Activated CD4-positive, CD25-positive, alpha-beta regulatory T cell treated with anti-CD3 and anti-CD28 coated beads, Interleukin-2, amount 50 U/mL, for 24 hours (primary cell): ENCODE data around the gene ERC1.

Experiments used
- ATAC-seq, 2 donors: fragments of 150-1000 bp; cut with Tn5 transposase; one replicate each; pipeline ENCODE4 v1.10.0; 2021; ENCODE audit warnings: mild to moderate bottlenecking in 1 of 2, moderate library complexity in 1 of 2

The ERC1 gene

GRCh38 chr12:1362143-1362662 is 371.2 kb downstream of the ERC1 start:
- ATAC-seq: no peak

- ATAC-seq: no peak
These were observed 374.7 kb downstream of the ERC1 start for GRCh38 chr12:1365703-1366102.

DNA sequence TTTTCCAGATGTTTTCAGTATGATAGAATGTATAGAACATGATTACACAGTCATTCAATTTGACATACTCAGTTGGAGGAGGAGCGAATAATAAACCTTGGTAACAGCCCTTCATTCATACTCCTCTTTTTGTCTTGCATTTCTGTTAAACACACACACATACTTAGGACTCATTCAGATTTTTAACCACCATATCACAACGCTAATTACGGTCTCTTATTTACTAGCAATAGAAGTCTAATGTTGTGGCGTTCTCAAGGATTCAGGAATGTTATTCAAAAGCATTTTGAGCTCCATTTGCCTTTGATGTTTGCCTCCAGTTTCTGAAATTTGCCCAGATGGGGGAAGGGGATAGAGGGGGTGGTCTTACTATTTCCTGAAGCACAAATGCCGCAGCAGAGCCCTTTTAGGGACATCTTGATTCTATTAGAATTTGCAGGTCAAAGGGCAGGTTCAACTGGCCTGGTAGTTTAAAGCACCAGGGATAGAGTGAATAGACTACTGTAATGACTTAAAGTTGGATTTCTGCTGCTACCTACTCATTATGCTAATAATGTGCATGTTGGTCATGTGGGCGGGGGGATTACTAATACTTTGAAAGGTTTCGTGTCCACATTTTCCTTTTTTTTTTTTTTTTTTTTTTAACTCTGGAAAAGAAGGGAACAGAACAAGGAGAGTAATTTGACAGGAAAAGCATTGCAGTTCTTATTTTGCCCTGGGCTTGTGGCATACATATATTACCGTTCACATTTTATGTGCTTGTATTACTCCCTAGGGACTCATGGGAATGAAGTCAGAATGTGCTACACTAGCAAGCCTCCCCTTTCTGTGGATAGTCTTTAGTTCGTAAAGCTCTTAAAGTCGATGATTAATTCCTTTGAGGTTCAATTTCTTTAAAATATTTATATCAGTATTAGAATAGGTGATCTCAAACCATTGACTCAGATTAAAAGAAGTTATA is 376.6 kb downstream of the ERC1 start:
- ATAC-seq: no peak

- ATAC-seq: no peak
These were observed 378.4 kb downstream of the ERC1 start for GRCh38 chr12:1369460-1369859.

GRCh38 chr12:1369938-1370500 is 379.0 kb downstream of the ERC1 start:
- no peak for ATAC-seq

DNA sequence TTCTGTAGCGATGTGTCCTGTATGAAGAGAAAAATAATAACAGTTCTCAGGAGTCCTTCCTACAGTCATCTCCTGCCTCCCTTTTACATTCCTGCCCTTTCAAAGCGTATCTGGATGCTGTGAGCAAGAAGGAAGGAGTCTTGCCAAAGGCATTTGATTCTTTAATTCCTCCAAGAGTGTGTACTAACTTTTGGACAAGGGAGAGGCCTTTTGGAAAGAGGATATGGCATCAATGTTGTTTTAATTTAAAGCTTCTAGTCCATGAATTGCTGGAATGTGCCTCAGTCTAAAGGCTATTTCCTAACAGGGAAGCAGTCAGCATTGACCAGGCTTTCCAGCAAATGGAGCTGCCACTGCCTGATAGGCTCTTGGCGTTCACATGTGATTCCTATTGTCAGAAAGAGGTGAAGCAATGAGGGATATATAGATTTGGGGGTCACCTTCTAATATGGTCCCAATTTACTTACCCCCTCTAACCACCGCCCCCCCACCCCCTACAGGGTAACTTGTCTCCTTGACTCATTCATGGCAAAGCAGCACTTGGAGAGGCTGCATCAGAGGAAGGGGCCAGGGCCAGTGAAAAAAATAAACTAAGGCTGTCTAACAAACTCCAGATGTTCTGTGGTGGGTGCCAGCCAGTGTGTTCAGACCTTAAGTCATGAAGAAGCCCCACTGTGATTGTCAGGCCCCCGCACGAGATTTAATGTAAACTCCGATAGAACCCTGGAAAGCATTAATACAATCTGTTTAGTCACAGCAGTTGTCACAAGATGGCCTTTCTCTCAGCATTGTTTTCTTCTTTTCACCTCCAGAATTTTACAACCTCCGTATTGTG is 383.1 kb downstream of the ERC1 start:
- no peak for ATAC-seq

DNA sequence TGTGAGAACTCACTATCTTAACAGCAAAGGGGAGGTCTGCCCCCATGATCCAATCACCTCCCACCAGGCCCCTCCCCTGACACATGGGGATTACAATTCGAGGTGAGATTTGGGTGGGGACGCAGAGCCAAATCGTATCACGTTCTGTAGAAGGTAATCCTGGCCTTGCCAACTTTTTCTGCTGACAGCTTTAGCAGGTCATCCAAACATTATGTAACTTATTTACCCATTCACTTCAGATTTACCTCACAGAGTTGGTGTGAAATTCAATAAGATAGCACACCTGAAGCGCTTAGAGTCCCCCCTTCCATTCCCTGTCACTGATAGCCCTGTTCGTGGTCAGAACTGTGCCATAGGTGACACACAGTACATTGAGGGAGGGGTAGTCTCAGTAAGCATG is 384.3 kb downstream of the ERC1 start:
- ATAC-seq: no peak

DNA sequence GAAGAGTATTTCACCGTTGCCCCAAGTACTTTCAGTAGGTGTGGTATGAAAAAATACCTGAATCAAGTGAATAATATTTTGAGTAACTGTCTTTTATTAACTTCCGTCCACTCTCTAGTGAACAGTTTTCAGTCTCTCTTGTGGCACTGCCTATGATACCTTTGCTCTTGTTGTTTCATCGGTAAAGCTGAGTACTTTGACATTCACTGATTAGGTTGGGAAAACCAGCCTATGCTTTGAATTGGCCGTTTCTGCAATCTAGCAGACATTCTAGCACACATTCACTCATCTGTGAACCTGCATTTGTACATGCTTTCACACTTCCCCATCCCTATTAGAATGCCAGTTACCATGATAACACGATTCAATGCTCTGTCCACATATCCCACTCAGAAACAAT is 386.1 kb downstream of the ERC1 start:
- no peak for ATAC-seq

GRCh38 chr12:1377681-1378080 is 386.7 kb downstream of the ERC1 start:
- ATAC-seq: no peak

GRCh38 chr12:1380171-1380851 is 389.3 kb downstream of the ERC1 start:
- ATAC-seq: no peak

DNA sequence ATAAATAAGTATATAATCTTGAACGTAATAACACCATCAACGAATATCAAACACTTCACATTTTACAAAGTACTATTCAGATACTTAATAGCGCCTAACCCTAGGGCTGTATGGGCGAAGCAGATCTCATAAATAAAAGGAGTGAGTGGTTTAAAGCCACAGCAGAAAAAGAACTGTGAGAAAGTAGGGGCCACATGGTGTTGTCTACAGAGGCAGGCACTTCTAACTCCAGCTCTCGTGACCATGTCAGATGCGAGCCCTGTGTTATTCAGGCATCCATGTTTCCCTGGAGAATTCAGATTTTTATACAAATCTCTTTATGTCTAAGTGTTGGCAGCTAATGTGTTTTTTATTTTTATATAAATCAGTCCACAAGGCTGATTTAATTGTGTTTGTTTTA is 391.1 kb downstream of the ERC1 start:
- ATAC-seq: no peak

DNA sequence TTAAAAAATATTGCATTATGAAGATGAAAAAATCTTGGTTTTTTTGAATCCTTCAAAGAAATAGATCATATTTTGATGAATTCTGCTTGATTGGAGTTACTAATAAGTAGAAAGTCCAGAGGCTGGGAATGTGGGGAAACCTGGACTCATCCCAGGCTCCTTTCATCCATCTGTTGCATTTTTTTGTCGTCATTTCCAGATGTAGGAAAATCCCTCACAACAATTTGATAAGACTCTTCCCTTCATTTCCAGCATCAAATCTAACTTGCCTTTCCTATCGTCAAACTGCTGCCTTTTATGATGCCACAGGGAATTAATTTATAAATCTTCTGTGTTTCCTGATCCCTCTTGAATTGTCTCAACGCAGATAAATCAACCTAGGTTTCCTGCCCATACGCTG is 391.8 kb downstream of the ERC1 start:
- no peak for ATAC-seq

GRCh38 chr12:1383758-1384157 is 392.7 kb downstream of the ERC1 start:
- no peak for ATAC-seq

DNA sequence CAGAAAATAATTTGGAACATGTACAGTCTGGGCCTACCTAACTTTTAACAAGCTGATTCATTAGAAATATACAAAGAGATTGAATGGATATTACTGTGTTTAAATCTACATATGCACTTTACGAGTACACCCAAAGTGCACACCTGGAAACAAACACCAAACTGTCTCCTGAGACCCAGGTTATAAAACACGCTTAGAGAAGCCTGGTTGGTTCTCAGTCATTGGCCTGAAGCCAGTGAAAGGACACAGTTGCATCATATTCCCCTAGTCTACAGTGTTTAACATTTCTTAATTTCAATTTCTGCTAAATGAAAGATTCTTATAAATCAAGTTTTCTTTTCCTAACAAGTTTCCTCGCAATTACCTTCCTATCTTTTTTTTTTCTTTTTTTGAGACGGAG is 393.9 kb downstream of the ERC1 start:
- no peak for ATAC-seq

DNA sequence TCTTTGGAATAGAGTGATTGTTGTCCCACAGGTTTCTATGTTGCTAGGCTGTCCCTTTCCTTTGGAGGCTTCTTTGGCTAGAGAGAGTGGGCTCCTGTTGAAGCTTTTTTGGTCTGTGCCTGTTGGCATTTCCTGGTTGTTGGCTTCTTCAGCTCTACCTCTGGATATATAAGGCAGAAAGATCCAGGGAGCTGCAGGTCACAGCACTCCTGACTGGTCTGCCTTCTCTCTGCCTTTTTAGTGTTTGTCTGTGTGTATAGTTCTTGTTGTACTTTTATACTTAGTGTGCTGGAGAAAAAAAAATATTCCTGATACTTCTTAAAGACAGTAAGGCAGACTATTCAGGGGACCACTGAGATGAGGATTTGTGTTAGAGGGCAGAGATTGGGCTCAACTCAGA is 400.7 kb downstream of the ERC1 start:
- no peak for ATAC-seq

GRCh38 chr12:1395421-1395955 is 404.5 kb downstream of the ERC1 start:
- no peak for ATAC-seq

DNA sequence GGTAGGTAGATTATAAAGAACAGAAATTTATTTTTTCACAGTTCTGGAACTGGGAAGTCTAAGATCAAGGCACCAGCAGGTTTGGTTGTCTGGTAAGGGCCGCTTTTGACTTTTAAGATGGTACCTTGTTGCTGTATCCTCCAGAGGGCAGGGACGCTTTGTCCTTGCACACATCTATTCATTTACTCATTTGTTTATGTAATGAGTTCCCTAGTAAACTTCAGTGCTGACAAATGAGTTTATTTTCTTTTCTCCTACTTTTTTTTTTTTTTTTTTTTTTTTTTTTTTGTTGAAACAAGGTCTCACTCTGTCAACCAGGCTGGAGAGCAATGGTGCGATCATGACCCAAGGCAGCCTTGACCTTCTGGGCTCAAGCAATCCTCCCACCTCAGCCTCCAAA is 407.6 kb downstream of the ERC1 start:
- ATAC-seq: no peak

DNA sequence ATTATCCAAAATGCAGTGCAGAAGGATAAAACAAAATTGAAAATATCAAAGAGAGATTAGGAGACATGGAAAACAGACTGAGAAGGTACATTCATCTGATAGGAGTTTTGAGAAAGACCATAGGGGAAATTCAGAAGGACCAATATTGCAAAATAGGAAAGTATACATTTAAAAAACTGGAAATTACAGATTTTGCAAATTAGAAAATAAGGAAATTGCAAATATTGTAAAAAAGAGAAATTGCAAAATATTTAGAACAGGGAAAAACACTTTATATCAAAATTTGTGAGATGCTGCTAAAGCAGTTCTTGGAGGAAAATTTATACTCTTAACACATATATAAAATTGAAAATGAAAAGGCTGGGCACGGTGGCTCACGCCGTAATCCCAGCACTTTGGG is 410.9 kb downstream of the ERC1 start:
- no peak for ATAC-seq

GRCh38 chr12:1403417-1403816 is 412.4 kb downstream of the ERC1 start:
- no peak for ATAC-seq

- ATAC-seq: no peak
These were observed 414.6 kb downstream of the ERC1 start for GRCh38 chr12:1405619-1406018.

GRCh38 chr12:1410794-1411193 is 419.8 kb downstream of the ERC1 start:
- ATAC-seq: no peak

DNA sequence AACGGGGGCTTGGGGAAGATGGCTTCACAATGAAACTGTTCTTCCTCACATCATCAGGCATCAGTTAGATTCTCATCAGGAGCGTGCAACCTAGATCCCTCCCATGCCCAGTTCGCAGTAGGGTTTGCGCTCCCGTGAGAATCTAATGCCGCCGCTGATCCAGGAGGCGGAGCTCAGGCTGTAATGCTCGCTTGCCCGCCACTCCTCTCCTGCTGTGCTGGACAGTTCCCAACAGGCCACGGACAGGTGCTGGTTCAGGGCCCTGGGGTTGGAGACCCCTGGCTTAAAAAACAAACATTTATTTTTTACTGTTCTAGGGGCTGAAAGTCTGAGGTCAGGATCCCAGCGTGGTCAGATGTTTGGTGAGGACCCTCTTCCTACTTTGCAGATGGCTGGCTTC is 422.9 kb downstream of the ERC1 start:
- ATAC-seq: no peak
